HG03039 (cell line): ENCODE data around the gene PDIK1L.

Experiments used
- ATAC-seq: cut with Tn5 transposase; IDR thresholded peaks from one replicate; pipeline ENCODE4 v1.9.1; 2021; ENCODE audit warnings: mild to moderate bottlenecking, moderate library complexity; ENCODE audit not compliant: unreplicated experiment

PDIK1L gene

DNA sequence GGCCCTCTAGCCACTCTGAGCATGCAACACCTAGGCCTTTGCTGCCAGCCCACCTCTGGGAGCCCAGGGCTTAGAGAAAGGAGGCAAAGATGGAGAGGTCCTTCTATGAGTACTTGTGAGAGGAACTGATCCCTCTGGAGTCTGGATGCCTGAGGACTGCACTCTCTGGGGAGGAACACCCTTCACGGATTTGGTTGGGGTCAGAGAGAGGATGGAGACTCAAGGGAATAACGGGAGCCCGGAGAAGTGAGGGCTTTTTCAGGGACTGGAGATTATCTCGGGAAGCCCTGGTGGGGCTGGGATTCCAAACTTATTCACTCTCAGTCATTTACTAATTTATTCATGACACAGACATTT, 57.6 kb downstream of the PDIK1L start:
- no peak for ATAC-seq

GRCh38 chr1:26169669-26170471, 58.2 kb downstream of the PDIK1L start, which contains the start of gene ZNF593:
Gene ZNF593 (plus strand): TSS chr1:26169908. CDS start chr1:26169984, 76 bp downstream.
- peak; percentile 88 for ATAC-seq

DNA sequence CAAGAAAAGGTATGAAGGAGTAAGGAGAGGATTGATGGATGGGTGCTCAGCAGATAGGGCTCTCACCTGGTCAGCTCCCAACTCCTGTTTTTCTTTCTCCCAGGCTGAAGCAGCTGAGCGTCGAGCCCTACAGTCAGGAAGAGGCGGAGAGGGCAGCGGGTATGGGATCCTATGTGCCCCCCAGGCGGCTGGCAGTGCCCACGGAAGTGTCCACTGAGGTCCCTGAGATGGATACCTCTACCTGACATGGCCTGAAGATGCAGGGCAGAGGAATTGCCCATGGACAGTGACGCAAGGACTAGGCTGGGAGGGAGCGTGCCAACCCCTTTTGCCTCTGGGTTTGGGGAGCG, 58.8 kb downstream of the PDIK1L start:
- no peak for ATAC-seq

DNA sequence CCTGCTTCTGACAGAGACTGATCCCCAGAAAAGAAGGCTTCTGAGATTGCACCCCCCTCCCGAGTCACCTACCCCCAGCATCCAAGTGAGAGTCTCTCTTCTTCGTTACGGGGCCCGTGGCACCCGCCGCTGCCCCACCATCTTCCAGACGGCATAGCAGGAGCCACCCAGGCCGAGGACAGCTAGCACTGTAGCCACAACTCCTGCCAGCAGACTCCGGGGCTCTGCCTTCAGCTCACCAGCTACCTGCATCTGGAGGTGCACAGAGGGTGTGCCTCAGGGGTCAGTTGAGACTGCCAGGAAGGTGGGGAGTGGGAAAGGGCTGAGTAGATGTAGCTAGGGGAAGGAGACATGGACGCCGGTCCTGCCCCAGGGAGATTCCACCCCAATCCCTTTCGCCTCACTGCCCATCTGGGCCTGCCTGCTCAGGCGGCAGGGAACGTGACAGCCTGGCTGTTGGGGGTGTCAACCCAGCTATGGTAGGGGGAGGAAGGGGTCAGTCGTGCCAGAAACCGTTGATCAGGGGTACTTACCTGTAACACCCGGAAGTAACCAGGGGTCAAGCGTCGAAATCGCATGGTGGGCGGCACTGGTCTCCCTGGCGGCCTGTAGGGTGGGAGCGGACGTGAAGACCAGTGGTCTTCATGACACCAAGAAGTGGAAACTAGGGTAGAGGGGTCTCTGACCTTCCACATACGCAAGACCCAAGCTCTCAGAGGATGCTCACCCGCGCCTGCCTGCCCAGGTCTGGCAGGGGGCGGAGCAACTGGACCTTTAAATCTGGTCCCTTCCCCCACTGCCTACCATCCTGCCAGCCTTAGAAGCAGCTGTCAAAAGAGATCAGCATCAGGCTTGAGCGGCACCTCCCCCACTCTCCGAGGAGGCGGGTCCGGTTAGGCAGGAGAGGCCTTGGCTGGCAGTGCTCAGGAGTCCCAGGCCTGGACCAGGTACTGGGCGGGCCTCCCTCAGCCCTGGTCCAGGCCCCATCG, 59.8 kb downstream of the PDIK1L start, which contains the start of gene ZNF593OS:
ZNF593OS (minus strand) TSS at position 749 of the 989 bp plus-strand sequence; CDS start at position 578, 171 bp downstream.
- no peak for ATAC-seq
